ENCODE measurements around the gene NKAIN1.

- TF ChIP-seq CTCF (IDR thresholded peaks at IDR 0.05; ENCODE audit: low read depth, low read length, poor library complexity, severe bottlenecking) = no peak
- no peak for TF ChIP-seq EZH2phosphoT487 (IDR thresholded peaks at IDR 0.05; ENCODE audit: borderline replicate concordance, low read length)
Measured at GRCh38 chr1:31207046-31207445, 32.6 kb downstream of the NKAIN1 start.

All from DOHH2 (cell line).